Measurements from ENCODE around the gene MYO1D.
"Not testable (repeated sequence)": the region's sequence is repeated elsewhere in the genome, so short reads cannot be mapped to it uniquely, and the experiment has no call there.

The MYO1D gene

GRCh38 chr17:32727681-32728080, 149.2 kb downstream of the MYO1D start:
- ChIA-PET CTCF (interaction anchor here (0.8 to 1.3 kb wide), 3 partner anchors 27 to 68 kb away, joined by 3 to 5 read pairs (median 3); no protein-coding TSS in a partner anchor), POLR2A (no interaction called here)
- TF ChIP-seq CTCF (IDR thresholded peaks at IDR 0.05; ENCODE audit: control extremely low read depth, extremely low read depth, low read depth, missing control alignments), result no peak
- no peak for DNase-seq (ENCODE audit: extremely low spot score)

- POLR2A ChIA-PET, result no interaction called here
- no peak for DNase-seq (ENCODE audit: extremely low spot score)
- no peak for TF ChIP-seq CTCF (IDR thresholded peaks at IDR 0.05; ENCODE audit: control extremely low read depth, extremely low read depth, low read depth, missing control alignments)
- CTCF ChIA-PET, result interaction anchor here (1.3 kb wide), 1 partner anchor 12 kb away, joined by 3 read pairs; no protein-coding TSS in a partner anchor
Measured at GRCh38 chr17:32725697-32726096, 151.2 kb downstream of the MYO1D start.

- DNase-seq (ENCODE audit: extremely low spot score), result no peak
- ChIA-PET CTCF (interaction anchor here (1.0 to 2.1 kb wide), 5 partner anchors 25 to 261 kb away, joined by 3 to 6 read pairs (median 4); no protein-coding TSS in a partner anchor), POLR2A (no interaction called here)
- no peak for TF ChIP-seq CTCF (IDR thresholded peaks at IDR 0.05; ENCODE audit: control extremely low read depth, extremely low read depth, low read depth, missing control alignments)
Measured at GRCh38 chr17:32723310-32723955, 153.5 kb downstream of the MYO1D start.

- DNase-seq (ENCODE audit: extremely low spot score), result no peak
- CTCF ChIA-PET, result interaction anchor here (1.0 to 1.4 kb wide), 3 partner anchors 25 to 260 kb away, joined by 3 to 4 read pairs (median 3); no protein-coding TSS in a partner anchor
- POLR2A ChIA-PET, result interaction anchor here (1.5 kb wide), 1 partner anchor 235 kb away, joined by 4 read pairs; no protein-coding TSS in a partner anchor
- TF ChIP-seq CTCF (IDR thresholded peaks at IDR 0.05; ENCODE audit: control extremely low read depth, extremely low read depth, low read depth, missing control alignments), result no peak
Measured at GRCh38 chr17:32722733-32723132, 154.2 kb downstream of the MYO1D start.

GRCh38 chr17:32720671-32721070, 156.3 kb downstream of the MYO1D start:
- POLR2A ChIA-PET, result no interaction called here
- no peak for DNase-seq (ENCODE audit: extremely low spot score)
- CTCF ChIA-PET, result interaction anchor here (1.0 kb wide), 1 partner anchor 237 kb away, joined by 3 read pairs; no protein-coding TSS in a partner anchor
- no peak for TF ChIP-seq CTCF (IDR thresholded peaks at IDR 0.05; ENCODE audit: control extremely low read depth, extremely low read depth, low read depth, missing control alignments)

GRCh38 chr17:32719689-32720088, 157.2 kb downstream of the MYO1D start:
- POLR2A ChIA-PET, result no interaction called here
- DNase-seq (ENCODE audit: extremely low spot score), result no peak
- no peak for TF ChIP-seq CTCF (IDR thresholded peaks at IDR 0.05; ENCODE audit: control extremely low read depth, extremely low read depth, low read depth, missing control alignments)
- CTCF ChIA-PET, result no interaction called here

- POLR2A ChIA-PET; DNase-seq (ENCODE audit: extremely low spot score); CTCF ChIA-PET: not testable (repeated sequence)
Measured at GRCh38 chr17:32714922-32715321, 162.0 kb downstream of the MYO1D start.

- DNase-seq (ENCODE audit: extremely low spot score); POLR2A ChIA-PET: not testable (repeated sequence)
- CTCF ChIA-PET, result interaction anchor here (0.7 to 1.5 kb wide), 2 partner anchors 12 to 182 kb away, joined by 3 read pairs; no protein-coding TSS in a partner anchor
Measured at GRCh38 chr17:32714206-32714605, 162.7 kb downstream of the MYO1D start.
